Measurements from ENCODE around the gene NVL. TPM values are rescaled to one million over a fixed set of nuclear protein-coding genes. Genes with fewer than 3 reads are reported as not detected.

NVL gene
- total RNA-seq (2012; rRNA removed) (16.5 and 18.9 TPM in 2 replicates), polyA plus RNA-seq (2012; rRNA removed) (16.2 and 18.4 TPM in 2 replicates), Bru-seq, nascent RNA (percentile 76 among the genes with signal in this experiment), BruChase-seq, experiment 1, labeled RNA remaining after a 6-hour chase (percentile 82 among the genes with signal in this experiment), BruChase-seq, experiment 2, labeled RNA remaining after a 2-hour chase (percentile 70 among the genes with signal in this experiment)
- 3.7 and 7.9 TPM in 2 replicates for polyA plus RNA-seq (2012; cell fraction: cytosol; rRNA removed)
- 9.4 and 41.8 TPM in 2 replicates for polyA plus RNA-seq (2012; cell fraction: nucleus; rRNA removed; ENCODE audit: low replicate concordance)
- long read RNA-seq, transcript NVL-201 (23 exons, 3,123 nt): major isoform, 9 of 19 reads
- long read RNA-seq, partial matches to known transcripts: 1 of 19 reads
- long read RNA-seq, other reads (novel, unspliced or antisense): 6 of 19 reads

GRCh38 chr1:224329842-224330753, at the start of gene NVL:
TSS of gene NVL (minus strand) at chr1:224330172. CDS start at chr1:224330127, 45 bp downstream.
- Histone ChIP-seq H3K18ac (ENCODE audit: low read depth, low read length) (peak within 1 kb of the TSS; percentile 81), H3K9ac (ENCODE audit: low read depth, low read length) (peak within 1 kb of the TSS; percentile 88), H3K23ac (ENCODE audit: low read depth, low read length) (peak within 1 kb of the TSS; percentile 90)

More at GRCh38 chr1:224329842-224330753, at the start of gene NVL:
- Histone ChIP-seq H4K8ac (ENCODE audit: low read depth in 2 of 2, low read length in 2 of 2) (peak within 1 kb of the TSS; percentile 83 to 96), H2AFZ (replicated peaks; ENCODE audit: low read length, poor library complexity) (peak within 1 kb of the TSS; percentile 97), H2BK20ac (ENCODE audit: low read depth, low read length) (peak within 1 kb of the TSS; percentile 85; the same call in 1 of the 2 replicates), H3K27ac (ENCODE audit: insufficient read depth, low read length) (peak within 1 kb of the TSS; percentile 95), H3K4me2 (ENCODE audit: low read depth, low read length) (peak within 1 kb of the TSS; percentile 81), H3K4me1 (ENCODE audit: control insufficient read depth, insufficient read depth, low read length) (no peaks in the 10 kb centered on the region; the same call in 1 of the 2 replicates), H4K5ac (ENCODE audit: low read depth, low read length) (peak within 1 kb of the TSS; percentile 81), H3K14ac (replicated peaks; ENCODE audit: low read depth, low read length) (peak within 1 kb of the TSS; percentile 95), H4K20me1 (ENCODE audit: insufficient read depth, low read length) (no peaks in the 10 kb centered on the region; the same call in 1 of the 2 replicates), H3K9me3 (ENCODE audit: control insufficient read depth, insufficient read depth, low read length) (no peaks in the 10 kb centered on the region), H2BK15ac (ENCODE audit: low read depth, low read length) (peak within 1 kb of the TSS; percentile 85), H2AK9ac (replicated peaks; ENCODE audit: low read depth, low read length, poor library complexity) (peak within 1 kb of the TSS; percentile 89), H4K91ac (ENCODE audit: insufficient read depth, low read depth, low read length) (peak within 1 kb of the TSS; percentile 96), H3K79me1 (ENCODE audit: low read depth in 1 of 2, low read length in 2 of 2) (peaks cover 10 to 25% of the 10 kb centered on the region in 2 experiments), H3K4me3 (ENCODE audit: insufficient read depth, low read depth, low read length) (peak within 1 kb of the TSS; percentile 70), H2BK120ac (ENCODE audit: low read depth, low read length) (peak within 1 kb of the TSS; percentile 98), H3K56ac (ENCODE audit: extremely low read depth, insufficient read depth, low read length) (peak within 1 kb of the TSS; percentile 97), H2AK5ac (ENCODE audit: low read depth, low read length) (peak within 1 kb of the TSS; percentile 75; the same call in 1 of the 2 replicates), H2BK5ac (ENCODE audit: low read depth, low read length, poor library complexity, severe bottlenecking) (peak within 1 kb of the TSS; percentile 95), H3K4ac (ENCODE audit: low read depth, low read length) (peak within 1 kb of the TSS; percentile 94), H3K9me1 (ENCODE audit: insufficient read depth, low read length) (no peaks in the 10 kb centered on the region), H3K27me3 (ENCODE audit: control insufficient read depth, insufficient read depth, low read length) (no peaks in the 10 kb centered on the region), H3K36me3 (ENCODE audit: control insufficient read depth, insufficient read depth, low read length) (no peaks in the 10 kb centered on the region)
- TF ChIP-seq POLR2A (IDR thresholded peaks at IDR 0.05; ENCODE audit: low read depth, low read length): peak; percentile 58
- TF ChIP-seq USF2 (IDR thresholded peaks at IDR 0.05; ENCODE audit: low read depth, low read length): no peak
- no peak for TF ChIP-seq RAD21 (IDR thresholded peaks at IDR 0.05; ENCODE audit: low read length)
- no peak for TF ChIP-seq CHD1 (IDR thresholded peaks at IDR 0.05; ENCODE audit: low read depth, low read length)
- TF ChIP-seq MXI1 (IDR thresholded peaks at IDR 0.05; ENCODE audit: borderline replicate concordance, low read depth, low read length): peak; percentile 90
- peak; percentile 62; the same call in 1 of the 2 replicates for TF ChIP-seq MAZ (IDR thresholded peaks at IDR 0.05; ENCODE audit: borderline replicate concordance, low read depth, low read length)
- TF ChIP-seq BHLHE40 (IDR thresholded peaks at IDR 0.05; ENCODE audit: low read depth, low read length): no peak
- TF ChIP-seq SMC3 (IDR thresholded peaks at IDR 0.05; ENCODE audit: low read depth, low read length): no peak
- TF ChIP-seq ELK1 (IDR thresholded peaks at IDR 0.05; ENCODE audit: borderline replicate concordance, low read depth, low read length): no peak
- no peak for TF ChIP-seq NFE2L2 (IDR thresholded peaks at IDR 0.05; ENCODE audit: low read depth, low read length)
- in situ Hi-C loops (cut with MboI; ENCODE audit: low sequenced_read_pairs): loop anchor here (5.0 kb wide), 1 partner anchor 218 kb away; the partner anchor contains the start of gene FBXO28
- BruUV-seq (replicated peaks): no TSS peak
- WGBS, 2 experiments (ENCODE audit: extremely low coverage in 2 of 2, insufficient read length in 1 of 2): 0% methylated on average over 6 of the region's 52 CpGs; no CpG with 5 or more reads in 1 of the 2 experiments
- peak; percentile 96 for ATAC-seq (ENCODE audit: low read depth)
- CTCF ChIA-PET: interaction anchor here (0.6 to 1.1 kb wide), 2 partner anchors 9 to 140 kb away, joined by 3 to 9 read pairs; no protein-coding TSS in a partner anchor
- intact Hi-C loops (cut with micrococcal nuclease): loop anchor here (2.0 to 5.0 kb wide), 3 partner anchors 158 to 631 kb away; no protein-coding TSS in a partner anchor
- POLR2A ChIA-PET (ENCODE audit: unreplicated experiment): no interaction called here
- DNase-seq: peak; percentile 86
- dilution Hi-C loops (cut with HindIII; ENCODE audit: low sequenced_read_pairs, unreplicated experiment): no loop called here

All from IMR-90 (cell line).